HEK293 (cell line): ENCODE results near the gene PLPP7.

Source experiments
- CTCF ChIA-PET: fragments of 350-600 bp; formaldehyde crosslinking; extraction: SDS; loops from one replicate; lab custom pipeline; 2021; ENCODE audit warnings: antibody characterized with exemption; lab: Yijun Ruan, JAX
- POLR2A ChIA-PET: fragments of 300-600 bp; formaldehyde crosslinking; extraction: SDS; loops from one replicate; lab custom pipeline; 2020; ENCODE audit warnings: antibody characterized with exemption, inconsistent platforms; lab: Yijun Ruan, JAX
- H3K27ac ChIP-seq: fragments of 200-500 bp; sonication (Bioruptor generic); 2 replicates; pipeline ENCODE4 v1.5.1; 2014; ENCODE audit warnings: low read depth, low read length, control low read depth, inconsistent platforms; ENCODE audit errors: extremely low read depth
- H3K36me3 ChIP-seq, 2 experiments: fragments of 200-500 bp in 1 of 2; sonication (Bioruptor generic) in 1 of 2; 1 replicate in 1 of 2; 2 replicates in 1 of 2; pipeline ENCODE4 v1.5.1; 2014 to 2017; ENCODE audit warnings: inconsistent platforms in 2 of 2, low read length in 2 of 2; ENCODE audit not compliant: control insufficient read depth in 2 of 2, insufficient read depth in 1 of 2
- H3K4me1 ChIP-seq: fragments of 200-500 bp; sonication (Bioruptor generic); 2 replicates; pipeline ENCODE4 v1.5.1; 2014; ENCODE audit warnings: mild to moderate bottlenecking, low read length, inconsistent platforms; ENCODE audit not compliant: control insufficient read depth, insufficient read depth
- H3K4me3 ChIP-seq: 2 replicates; pipeline ENCODE4 v1.5.1; 2011; ENCODE audit warnings: low read depth, mild to moderate bottlenecking, control low read depth, low read length, moderate library complexity
- H3K9me3 ChIP-seq: fragments of 200-500 bp; sonication (Bioruptor generic); 2 replicates; pipeline ENCODE4 v1.5.1; 2014; ENCODE audit warnings: low read depth, low read length, inconsistent platforms; ENCODE audit not compliant: control insufficient read depth, insufficient read depth
- FEZF1 ChIP-seq: fragments of 450-650 bp; formaldehyde crosslinking; IDR thresholded peaks from 2 replicates; pipeline ENCODE4 v1.5.1; 2016; ENCODE audit warnings: missing biosample characterization, missing genetic modification characterization
- KLF16 ChIP-seq: fragments of 450-650 bp; formaldehyde crosslinking; IDR thresholded peaks from 2 replicates; pipeline ENCODE4 v1.5.1; 2017; ENCODE audit warnings: missing biosample characterization, missing genetic modification characterization
- SCRT2 ChIP-seq: fragments of 450-650 bp; formaldehyde crosslinking; IDR thresholded peaks from 2 replicates; pipeline ENCODE4 v1.5.1; 2016; ENCODE audit warnings: missing biosample characterization, missing genetic modification characterization
- SP2 ChIP-seq: fragments of 450-650 bp; formaldehyde crosslinking; IDR thresholded peaks from 2 replicates; pipeline ENCODE4 v1.5.1; 2016; ENCODE audit warnings: missing biosample characterization, missing genetic modification characterization
- ZBTB10 ChIP-seq: fragments of 450-650 bp; formaldehyde crosslinking; IDR thresholded peaks from 2 replicates; pipeline ENCODE4 v1.5.1; 2016; ENCODE audit warnings: missing biosample characterization, missing genetic modification characterization
- ZNF174 ChIP-seq: fragments of 450-650 bp; formaldehyde crosslinking; IDR thresholded peaks from 2 replicates; pipeline ENCODE4 v1.5.0; 2017; ENCODE audit warnings: missing biosample characterization, mild to moderate bottlenecking, missing genetic modification characterization
- ZNF292 ChIP-seq: fragments of 450-650 bp; formaldehyde crosslinking; IDR thresholded peaks from 2 replicates; pipeline ENCODE4 v1.5.1; 2016; ENCODE audit warnings: low read depth, missing biosample characterization, missing genetic modification characterization, borderline replicate concordance
- ZNF391 ChIP-seq: fragments of 450-650 bp; formaldehyde crosslinking; IDR thresholded peaks from 2 replicates; pipeline ENCODE4 v1.5.1; 2016; ENCODE audit warnings: low read depth, missing biosample characterization, missing genetic modification characterization, borderline replicate concordance
- ZNF548 ChIP-seq: fragments of 450-650 bp; formaldehyde crosslinking; IDR thresholded peaks from 2 replicates; pipeline ENCODE4 v1.5.1; 2016; ENCODE audit warnings: missing biosample characterization, missing genetic modification characterization
- ZNF558 ChIP-seq: fragments of 450-650 bp; formaldehyde crosslinking; IDR thresholded peaks from 2 replicates; pipeline ENCODE4 v1.5.1; 2016; ENCODE audit warnings: missing biosample characterization, missing genetic modification characterization
- ZNF629 ChIP-seq: fragments of 450-650 bp; formaldehyde crosslinking; IDR thresholded peaks from 2 replicates; pipeline ENCODE4 v1.5.1; 2017; ENCODE audit warnings: missing biosample characterization, missing genetic modification characterization
- ZNF658 ChIP-seq: fragments of 450-650 bp; formaldehyde crosslinking; IDR thresholded peaks from 2 replicates; pipeline ENCODE4; 2016; ENCODE audit warnings: missing biosample characterization, missing genetic modification characterization
- ZNF670 ChIP-seq: fragments of 450-650 bp; formaldehyde crosslinking; IDR thresholded peaks from 2 replicates; pipeline ENCODE4 v1.5.1; 2016; ENCODE audit warnings: missing biosample characterization, missing genetic modification characterization, low read depth
- ZNF707 ChIP-seq: fragments of 450-650 bp; formaldehyde crosslinking; IDR thresholded peaks from 2 replicates; pipeline ENCODE4 v1.5.1; 2016; ENCODE audit warnings: missing biosample characterization, missing genetic modification characterization
- ZNF791 ChIP-seq: fragments of 450-650 bp; formaldehyde crosslinking; IDR thresholded peaks from 2 replicates; pipeline ENCODE4 v1.5.1; 2016; ENCODE audit warnings: missing biosample characterization, missing genetic modification characterization
- ZXDB ChIP-seq: fragments of 450-650 bp; formaldehyde crosslinking; IDR thresholded peaks from 2 replicates; pipeline ENCODE4 v1.5.1; 2016; ENCODE audit warnings: missing biosample characterization, missing genetic modification characterization

Gene PLPP7

GRCh38 chr9:131258698-131259431 lies 30.7 kb upstream of the PLPP7 start:
- 0 out of 2 replicates have a peak, but pooled peaks have one; percentile 34 for TF ChIP-seq SCRT2 (tag by site-specific recombination)
- no peak for TF ChIP-seq ZNF791
- no peak overlapping the region for H3K27ac ChIP-seq
- H3K4me1 ChIP-seq = no peaks in the 10 kb centered on the region
- no peaks in the 10 kb centered on the region for H3K36me3 ChIP-seq
- ChIA-PET POLR2A (interaction anchor here (0.6 kb wide), 1 partner anchor 8 kb away, joined by 8 read pairs; no protein-coding TSS in a partner anchor), CTCF (no interaction called here)
- no peak overlapping the region for H3K4me3 ChIP-seq
- H3K9me3 ChIP-seq = no peaks in the 10 kb centered on the region

- POLR2A ChIA-PET = no interaction called here
- H3K36me3 ChIP-seq = no peaks in the 10 kb centered on the region
Measured at GRCh38 chr9:131259432-131259898, 30.1 kb upstream of the PLPP7 start.

GRCh38 chr9:131259916-131260597 lies 29.5 kb upstream of the PLPP7 start:
- H3K4me1 ChIP-seq = no peaks in the 10 kb centered on the region
- H3K9me3 ChIP-seq = no peaks in the 10 kb centered on the region
- no peak for TF ChIP-seq ZNF658
- TF ChIP-seq KLF16 (tag by site-specific recombination) = no peak
- TF ChIP-seq ZNF629 (tag by site-specific recombination) = no peak
- TF ChIP-seq ZNF174 (tag by site-specific recombination) = no peak
- no peaks in the 10 kb centered on the region for H3K36me3 ChIP-seq
- ChIA-PET POLR2A (no interaction called here), CTCF (no interaction called here)
- H3K27ac ChIP-seq = no peak overlapping the region
- no peak overlapping the region for H3K4me3 ChIP-seq

More at GRCh38 chr9:131259432-131259898, 30.1 kb upstream of the PLPP7 start:
- Histone ChIP-seq H3K27ac (no peak overlapping the region), H3K9me3 (no peaks in the 10 kb centered on the region), H3K4me3 (no peak overlapping the region), H3K4me1 (no peaks in the 10 kb centered on the region)
- TF ChIP-seq ZNF670 (no peak), ZNF391 (tag by site-specific recombination) (no peak), SP2 (tag by site-specific recombination) (no peak), ZBTB10 (no peak), ZNF558 (no peak), ZNF548 (no peak), FEZF1 (tag by site-specific recombination) (no peak), ZXDB (no peak), ZNF292 (tag by site-specific recombination) (no peak), ZNF707 (tag by site-specific recombination) (no peak)
- CTCF ChIA-PET = no interaction called here
